ENCODE results near the gene FMN2.

Gene FMN2

GRCh38 chr1:240503558-240503957, 411.9 kb downstream of the FMN2 start:
- no peak for DNase-seq

GRCh38 chr1:240506176-240506575, 414.5 kb downstream of the FMN2 start:
- no peak for DNase-seq

GRCh38 chr1:240508201-240508600, 416.5 kb downstream of the FMN2 start:
- no peak for DNase-seq

GRCh38 chr1:240508950-240509349, 417.3 kb downstream of the FMN2 start:
- no peak for DNase-seq

- DNase-seq, result no peak
Observed at GRCh38 chr1:240511789-240512188, 420.1 kb downstream of the FMN2 start.

- DNase-seq, result no peak
Observed at GRCh38 chr1:240515505-240515904, 423.8 kb downstream of the FMN2 start.

- DNase-seq, result no peak
Observed at GRCh38 chr1:240516069-240516468, 424.4 kb downstream of the FMN2 start.

GRCh38 chr1:240517891-240518290, 426.2 kb downstream of the FMN2 start:
- DNase-seq, result no peak

GRCh38 chr1:240522122-240522822, 430.6 kb downstream of the FMN2 start:
- no peak for DNase-seq

GRCh38 chr1:240524356-240525069, 432.8 kb downstream of the FMN2 start:
- no peak for DNase-seq
